Uterus (tissue), 2 donors: ENCODE data around the gene F2RL1.
"Not testable (repeated sequence)": the region's sequence is repeated elsewhere in the genome, so short reads cannot be mapped to it uniquely, and the experiment has no call there.

Experiments
- POLR2A ChIP-seq, 2 donors: fragments of 450-650 bp; IDR thresholded peaks; one replicate each; pipeline ENCODE4 v1.6.1; 2016; ENCODE audit warnings: antibody characterized with exemption in 2 of 2, mild to moderate bottlenecking in 1 of 2, moderate library complexity in 1 of 2
- TF ChIP-seq, protein P1 (sequence below), 4 experiments: fragments of 200-600 bp in 2 of 4; fragments of 450-650 bp in 2 of 4; sonication (generic) in 2 of 4; IDR thresholded peaks; one replicate each; pipeline ENCODE4 v1.5.1; 2016 to 2019; ENCODE audit warnings: antibody characterized with exemption in 4 of 4, mild to moderate bottlenecking in 2 of 4, moderate library complexity in 1 of 4

DNA sequence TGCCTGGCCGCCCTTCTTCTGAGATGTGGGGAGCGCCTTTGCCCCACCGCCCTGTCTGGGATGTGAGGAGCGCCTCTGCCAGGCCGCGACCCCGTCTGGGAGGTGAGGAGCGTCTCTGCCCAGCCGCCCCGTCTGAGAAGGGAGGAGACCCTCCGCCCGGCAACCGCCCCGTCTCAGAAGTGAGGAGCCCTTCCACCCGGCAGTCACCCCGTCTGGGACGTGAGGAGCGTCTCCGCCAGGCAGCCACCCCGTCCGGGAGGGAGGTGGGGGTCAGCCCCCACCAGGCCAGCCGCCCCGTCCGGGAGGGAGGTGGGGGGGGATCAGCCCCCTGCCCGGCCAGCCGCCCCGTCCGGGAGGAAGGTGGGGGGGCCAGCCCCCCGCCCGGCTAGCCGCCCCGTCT is 6.6 kb upstream of the F2RL1 start:
- TF ChIP-seq, protein P1, sequence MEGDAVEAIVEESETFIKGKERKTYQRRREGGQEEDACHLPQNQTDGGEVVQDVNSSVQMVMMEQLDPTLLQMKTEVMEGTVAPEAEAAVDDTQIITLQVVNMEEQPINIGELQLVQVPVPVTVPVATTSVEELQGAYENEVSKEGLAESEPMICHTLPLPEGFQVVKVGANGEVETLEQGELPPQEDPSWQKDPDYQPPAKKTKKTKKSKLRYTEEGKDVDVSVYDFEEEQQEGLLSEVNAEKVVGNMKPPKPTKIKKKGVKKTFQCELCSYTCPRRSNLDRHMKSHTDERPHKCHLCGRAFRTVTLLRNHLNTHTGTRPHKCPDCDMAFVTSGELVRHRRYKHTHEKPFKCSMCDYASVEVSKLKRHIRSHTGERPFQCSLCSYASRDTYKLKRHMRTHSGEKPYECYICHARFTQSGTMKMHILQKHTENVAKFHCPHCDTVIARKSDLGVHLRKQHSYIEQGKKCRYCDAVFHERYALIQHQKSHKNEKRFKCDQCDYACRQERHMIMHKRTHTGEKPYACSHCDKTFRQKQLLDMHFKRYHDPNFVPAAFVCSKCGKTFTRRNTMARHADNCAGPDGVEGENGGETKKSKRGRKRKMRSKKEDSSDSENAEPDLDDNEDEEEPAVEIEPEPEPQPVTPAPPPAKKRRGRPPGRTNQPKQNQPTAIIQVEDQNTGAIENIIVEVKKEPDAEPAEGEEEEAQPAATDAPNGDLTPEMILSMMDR (IDR thresholded peaks at IDR 0.05) = not testable (repeated sequence)
- not testable (repeated sequence) for TF ChIP-seq POLR2A (IDR thresholded peaks at IDR 0.05)
